Bone marrow (tissue), 2 donors: ENCODE data around the gene L3MBTL2.

Source experiments
- DNase-seq, 2 donors: peaks; one replicate each; lab custom pipeline; 2025; lab: John Stamatoyannopoulos, UW

L3MBTL2 gene

GRCh38 chr22:41274856-41275255, 69.7 kb downstream of the L3MBTL2 start:
- DNase-seq: no peak

DNA sequence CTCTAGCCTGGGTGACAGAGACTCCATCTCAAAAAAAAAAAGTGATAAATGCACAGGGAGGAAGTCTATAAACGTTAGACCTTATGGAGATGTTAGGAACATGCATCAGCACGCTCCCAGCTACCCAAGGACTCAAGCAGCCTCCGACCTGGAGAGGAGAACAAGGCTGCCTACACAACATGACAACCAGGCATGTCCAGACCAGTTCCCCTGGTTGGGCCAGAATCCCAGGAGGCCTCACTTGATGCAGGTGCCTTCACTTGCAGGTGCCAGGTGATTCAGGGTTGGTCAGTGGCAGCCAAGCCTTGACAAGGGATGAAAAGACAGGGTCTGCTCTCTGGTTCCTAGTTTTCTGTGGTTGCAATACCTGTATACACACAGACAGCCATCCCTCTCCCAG, 75.0 kb downstream of the L3MBTL2 start:
- no peak for DNase-seq

- DNase-seq: no peak
Measured at GRCh38 chr22:41280854-41281253, 75.7 kb downstream of the L3MBTL2 start.
